ENCODE measurements around the gene EIF4E1B.

The EIF4E1B gene

DNA sequence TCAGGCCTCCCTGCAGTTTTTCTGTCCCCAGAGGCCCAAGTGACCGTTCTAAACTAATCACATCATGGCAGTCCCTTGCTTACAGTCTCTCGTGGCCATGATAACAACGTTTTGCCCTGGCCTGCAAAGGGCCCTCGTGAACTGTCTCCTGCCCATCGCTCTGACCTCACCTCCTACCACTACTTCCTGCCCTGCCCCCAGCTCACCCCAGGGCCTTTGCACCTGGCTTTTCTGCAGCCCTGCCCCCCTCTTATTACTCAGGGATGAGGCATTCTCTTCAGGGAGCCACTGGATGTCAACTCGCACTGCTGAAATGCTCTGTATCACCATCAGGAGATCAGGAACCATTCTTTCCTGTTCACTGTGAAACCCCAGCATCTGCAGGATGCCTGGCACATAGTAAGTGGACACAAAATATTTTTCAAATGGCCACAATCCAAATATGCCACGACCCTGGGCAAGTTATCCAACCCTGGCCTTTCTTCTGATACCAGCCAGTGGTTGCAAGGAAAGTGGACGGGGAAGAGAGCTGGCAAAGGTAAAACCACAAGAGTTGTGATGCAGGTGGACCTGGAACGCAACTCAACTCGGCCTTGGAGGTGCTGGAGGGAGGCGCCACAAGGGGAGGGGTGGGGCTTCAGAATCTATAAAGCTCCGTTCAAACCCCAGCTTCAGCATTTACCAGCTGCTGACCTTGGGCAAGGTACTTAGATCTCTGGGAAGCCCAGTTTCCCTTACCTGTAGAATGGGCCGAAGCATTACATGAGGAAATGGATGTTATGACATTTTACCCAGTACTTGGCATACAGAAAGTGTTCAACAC is 1.9 kb upstream of the EIF4E1B start:
- DNase-seq: no peak

DNA sequence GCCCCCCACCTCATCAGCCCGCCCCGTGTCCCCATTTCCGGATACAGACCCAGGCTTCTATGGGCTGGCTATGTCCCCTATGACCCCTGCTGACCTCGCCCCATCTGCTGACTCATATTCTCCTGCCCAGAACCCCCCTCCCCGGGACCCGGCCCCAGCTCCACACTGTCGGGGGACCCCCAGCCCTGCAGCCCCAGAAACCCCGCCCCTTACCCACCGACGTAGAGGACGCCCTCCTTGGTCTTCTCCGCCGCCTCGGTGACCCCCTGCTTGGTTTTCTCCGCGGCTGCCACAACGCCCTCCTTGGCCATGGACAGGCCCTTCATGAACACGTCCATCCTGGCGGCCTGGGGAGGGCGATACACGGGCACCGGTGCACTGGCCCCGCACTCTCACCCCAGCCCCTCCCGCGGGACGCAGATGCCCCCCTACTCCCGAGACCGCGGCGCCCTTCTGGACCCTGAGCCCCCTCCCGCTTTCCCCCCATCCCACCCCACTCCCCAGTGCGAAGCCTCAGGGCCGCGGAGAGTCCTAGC is 1.1 kb upstream of the EIF4E1B start:
- no peak for DNase-seq

DNA sequence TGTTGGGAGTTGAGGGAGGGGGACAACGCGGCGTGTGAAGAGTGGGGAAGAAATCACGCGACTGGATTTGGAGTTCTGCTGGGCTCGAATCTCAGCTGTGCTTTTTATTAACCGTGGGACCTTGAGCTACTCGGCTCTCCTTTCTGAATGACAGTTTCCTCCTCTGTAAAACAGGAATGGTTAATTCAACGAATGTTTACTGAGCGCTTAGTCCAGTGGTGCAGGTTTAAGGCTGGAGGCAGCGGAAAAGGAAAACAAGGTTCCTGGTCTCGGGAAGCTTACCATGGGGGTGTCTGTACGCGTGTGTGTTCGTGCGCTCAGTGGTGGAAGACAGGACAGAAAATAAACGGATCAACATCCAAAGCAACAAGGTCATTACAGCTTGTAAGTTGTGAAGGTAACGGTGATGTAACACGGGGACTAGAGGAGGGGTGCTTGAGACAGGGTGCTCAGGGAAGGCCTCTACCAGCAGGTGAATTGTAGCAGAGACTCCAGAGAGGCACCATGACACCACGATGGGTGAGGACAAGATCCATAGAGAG is 277 bp downstream of the EIF4E1B start:
- no peak for DNase-seq

DNA sequence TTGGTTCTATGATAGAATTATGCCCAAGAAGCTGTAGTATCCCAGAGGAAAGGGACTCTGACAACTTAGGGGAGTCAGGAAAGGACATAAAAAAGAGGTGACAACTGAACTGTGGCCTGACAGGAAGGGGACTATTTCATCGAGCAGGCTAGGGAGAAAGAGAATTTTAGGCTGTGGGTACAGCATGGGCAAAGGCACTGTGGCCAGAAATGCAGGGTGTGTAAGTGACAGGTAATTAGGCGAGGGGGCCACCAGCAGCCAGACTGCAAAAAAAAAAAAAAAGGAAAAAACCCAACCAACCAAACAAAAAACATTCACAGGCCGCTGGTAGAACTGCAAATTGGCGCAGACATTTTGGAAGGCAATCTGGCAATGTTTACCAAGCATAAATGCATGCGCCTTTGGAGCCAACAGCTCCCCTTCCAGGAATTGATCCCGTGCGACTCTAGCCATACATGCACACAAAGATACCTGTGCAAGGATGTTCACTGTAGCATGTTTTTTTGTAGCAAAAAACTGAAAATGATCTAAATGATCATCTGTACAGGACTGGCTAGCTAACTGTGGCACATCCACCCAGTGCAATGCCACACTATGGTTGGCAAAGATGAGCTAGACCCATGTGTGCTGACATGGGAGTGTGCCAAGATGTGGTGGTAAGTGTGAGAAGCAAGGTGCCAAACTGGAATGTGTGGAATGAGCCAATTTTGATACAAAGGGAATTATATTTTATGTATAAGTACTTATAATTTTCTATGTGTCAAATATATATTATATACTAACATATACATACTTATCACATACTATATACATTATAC is 1.1 kb downstream of the EIF4E1B start:
- DNase-seq: no peak

DNA sequence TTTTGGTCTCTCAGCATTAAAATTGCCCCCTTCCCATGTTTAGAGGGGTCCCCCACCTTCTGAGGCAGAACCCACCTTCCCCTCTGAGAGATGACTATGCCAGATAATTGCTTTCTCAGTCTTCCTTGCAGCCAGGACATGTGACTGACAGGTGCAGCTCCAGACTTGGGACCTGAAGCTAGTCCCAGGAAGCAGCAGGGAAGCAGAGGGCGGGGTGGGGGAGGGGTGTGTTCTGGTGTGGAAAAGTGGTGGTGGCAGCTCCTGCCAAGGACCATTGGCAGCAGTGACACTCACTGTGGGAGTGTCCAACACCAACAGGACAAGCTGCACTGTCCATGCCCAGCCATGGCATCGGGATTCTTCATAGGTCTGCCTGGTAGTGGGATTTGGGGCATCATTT is 2.3 kb downstream of the EIF4E1B start:
- no peak for DNase-seq

DNA sequence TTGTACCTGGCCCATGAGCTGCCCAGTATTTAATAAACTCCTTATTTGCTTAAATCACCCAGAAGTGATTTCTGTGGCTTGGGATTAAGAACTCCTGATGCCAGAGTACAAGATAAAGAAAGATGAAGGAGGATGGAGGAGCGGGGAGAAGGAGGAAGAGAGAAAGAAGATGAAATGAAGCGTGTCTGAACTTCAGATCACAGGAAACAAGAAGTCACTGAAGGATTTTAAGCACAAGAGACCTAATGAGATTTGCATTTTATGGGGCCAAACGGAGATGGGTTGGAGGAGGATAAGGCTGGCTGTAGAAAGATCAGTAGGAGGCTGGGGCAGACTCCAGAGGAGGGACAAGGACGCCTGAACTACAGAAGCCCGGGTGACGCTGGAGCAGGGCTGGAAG is 3.1 kb downstream of the EIF4E1B start:
- no peak for DNase-seq

DNA sequence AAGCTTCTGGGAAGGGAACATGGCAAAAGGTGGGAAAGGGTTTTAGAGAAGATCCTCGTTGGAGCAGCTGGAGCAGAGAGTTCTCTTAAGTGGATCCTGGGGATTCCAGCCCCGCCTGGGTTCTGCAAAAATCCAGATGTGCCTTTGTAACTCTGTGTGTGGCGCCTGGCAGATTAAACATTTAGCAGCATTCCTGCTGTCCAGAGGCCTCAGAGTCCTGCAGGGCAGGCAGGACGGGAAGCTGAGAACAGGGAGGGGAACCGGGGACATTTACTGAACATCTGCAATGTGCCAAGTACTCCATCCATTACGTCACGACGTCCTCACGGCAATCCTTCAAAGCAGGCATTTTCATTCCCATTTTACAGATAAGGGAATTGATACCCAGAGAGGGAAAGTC is 6.0 kb downstream of the EIF4E1B start:
- no peak for DNase-seq

DNA sequence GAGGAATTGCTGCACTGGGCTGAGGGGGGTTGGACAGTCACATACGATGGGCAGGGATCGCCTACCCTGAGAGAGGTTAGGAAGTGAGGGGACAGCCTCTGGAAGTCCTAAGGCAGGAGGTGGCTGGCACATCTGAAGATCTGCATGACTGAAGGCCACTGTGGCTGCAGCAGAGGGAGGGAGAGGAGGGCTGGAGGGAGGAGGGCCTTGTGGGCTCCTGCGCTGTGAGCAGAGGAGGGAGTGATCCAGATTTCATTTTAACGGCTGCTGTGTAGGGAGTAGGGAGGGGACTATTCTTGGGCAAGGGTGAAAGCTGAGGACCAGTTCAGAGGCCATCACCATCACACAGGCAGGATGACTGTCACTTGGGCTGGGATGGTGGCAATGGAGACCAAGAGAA is 7.1 kb downstream of the EIF4E1B start:
- no peak for DNase-seq

DNA sequence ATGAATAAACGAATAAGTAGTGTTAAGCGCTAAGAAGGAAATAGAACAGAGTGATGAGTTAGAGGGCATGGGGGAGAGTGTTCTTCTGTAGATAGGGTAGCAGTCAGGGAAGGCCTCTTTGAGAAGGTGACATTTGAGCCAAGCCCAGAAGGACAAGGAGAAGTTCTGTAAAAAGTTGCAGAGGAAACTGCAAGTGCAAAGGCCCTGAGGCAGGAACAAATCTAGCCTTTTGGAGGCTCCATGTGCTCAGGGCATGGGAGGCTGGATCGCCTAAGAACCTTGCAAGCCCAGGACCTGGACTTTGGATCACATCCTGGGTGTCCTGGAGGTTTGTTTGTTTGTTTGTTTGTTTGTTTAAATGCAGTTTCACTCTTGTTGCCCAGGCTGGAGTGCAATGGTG is 8.0 kb downstream of the EIF4E1B start:
- DNase-seq: no peak

DNA sequence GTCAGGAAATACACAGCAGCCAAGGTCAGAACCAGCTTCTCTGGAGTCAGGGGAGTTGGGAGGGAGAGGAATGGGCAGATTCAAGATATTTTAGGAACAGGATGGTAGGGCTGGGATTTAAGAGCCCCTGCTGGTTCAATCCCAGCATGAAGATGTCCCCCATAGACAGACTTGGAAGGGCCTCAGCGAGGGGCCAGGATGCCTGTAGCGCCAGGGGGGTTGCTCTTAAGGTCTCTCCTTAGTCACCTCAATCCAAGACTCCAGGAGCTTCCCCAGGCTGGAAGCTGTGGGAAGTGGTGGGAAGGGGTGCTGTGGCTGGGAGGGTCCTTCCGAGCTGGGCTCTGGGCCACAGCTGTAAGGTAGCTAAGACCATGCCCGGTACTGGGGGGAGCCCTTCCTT is 8.7 kb downstream of the EIF4E1B start:
- DNase-seq: no peak

DNA sequence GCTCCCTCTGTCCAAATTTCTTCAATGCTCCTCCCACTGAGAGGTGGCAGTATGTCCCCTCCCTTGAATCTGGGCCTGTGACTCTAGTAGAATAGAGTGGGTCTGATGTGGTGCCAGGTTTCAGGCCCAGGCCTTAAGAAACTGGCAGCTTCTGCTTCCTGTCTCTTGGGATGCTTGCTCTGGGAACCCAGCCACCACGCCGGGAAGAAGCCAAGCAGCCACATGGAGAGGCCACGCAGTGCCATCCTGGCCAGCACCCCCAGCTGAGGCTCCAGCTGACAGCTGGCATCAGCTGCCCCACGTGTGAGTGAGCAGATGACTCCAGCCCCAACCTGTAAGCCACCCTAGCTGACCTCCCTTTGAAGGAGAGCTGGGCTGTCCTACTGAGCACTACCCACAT is 9.5 kb downstream of the EIF4E1B start:
- no peak for DNase-seq

DNA sequence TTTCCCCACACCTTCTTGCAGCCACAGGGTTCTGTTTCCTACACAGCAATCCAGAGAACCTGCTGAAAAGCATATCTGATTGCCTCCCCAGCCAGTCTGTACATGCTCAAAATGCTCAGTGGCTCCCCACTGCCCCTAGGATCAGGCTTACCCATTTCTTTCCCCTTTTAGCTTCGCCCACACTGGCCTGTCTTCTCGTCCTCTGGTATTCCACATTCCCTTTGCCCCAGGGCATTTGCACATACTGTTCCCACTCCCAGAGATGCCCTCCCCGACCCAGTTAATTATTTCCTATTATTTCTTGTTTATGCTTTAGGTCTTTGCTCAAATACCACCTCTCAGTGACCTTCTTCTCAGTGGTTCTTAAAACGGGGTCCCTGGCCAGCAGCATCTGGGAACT is 10.1 kb downstream of the EIF4E1B start:
- DNase-seq: no peak

DNA sequence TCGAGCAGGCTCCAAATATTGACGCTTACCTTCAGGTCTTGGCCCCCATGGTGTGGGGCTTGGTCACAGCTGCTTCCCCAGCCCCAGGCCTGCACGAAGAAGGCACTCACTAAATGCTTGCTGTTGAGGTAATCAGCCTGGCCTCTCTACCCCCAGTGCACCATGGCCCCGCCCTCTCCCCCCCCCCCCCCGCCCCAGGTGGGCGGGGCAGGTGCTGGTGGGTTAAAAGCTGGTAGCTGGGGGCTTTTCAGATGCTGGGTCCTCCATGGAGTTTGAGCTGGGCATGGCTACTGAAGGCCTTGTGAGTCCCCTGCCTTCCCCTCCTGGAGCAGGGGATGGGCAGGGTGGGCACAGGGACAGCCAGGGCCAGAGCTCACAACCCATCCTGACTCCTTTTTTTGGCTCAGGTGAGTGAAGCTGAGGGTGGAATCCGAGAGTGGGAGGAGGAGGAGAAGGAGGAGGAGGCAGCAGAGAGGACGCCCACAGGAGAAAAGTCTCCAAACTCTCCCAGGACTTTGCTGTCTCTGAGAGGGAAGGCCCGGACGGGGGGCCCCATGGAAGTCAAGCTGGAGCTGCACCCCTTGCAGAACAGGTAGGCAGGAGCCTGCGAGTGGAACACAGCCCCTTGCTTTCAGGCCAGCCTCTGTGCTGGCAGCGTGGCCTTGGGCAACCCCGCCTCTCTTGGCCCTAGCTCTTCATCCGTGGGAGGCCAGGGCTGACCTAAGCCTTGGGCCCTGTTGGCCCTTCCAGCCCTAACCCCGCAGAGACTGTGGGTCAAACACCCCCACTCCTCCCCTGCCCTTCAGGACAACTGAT is 12.4 kb downstream of the EIF4E1B start:
- DNase-seq: no peak

DNA sequence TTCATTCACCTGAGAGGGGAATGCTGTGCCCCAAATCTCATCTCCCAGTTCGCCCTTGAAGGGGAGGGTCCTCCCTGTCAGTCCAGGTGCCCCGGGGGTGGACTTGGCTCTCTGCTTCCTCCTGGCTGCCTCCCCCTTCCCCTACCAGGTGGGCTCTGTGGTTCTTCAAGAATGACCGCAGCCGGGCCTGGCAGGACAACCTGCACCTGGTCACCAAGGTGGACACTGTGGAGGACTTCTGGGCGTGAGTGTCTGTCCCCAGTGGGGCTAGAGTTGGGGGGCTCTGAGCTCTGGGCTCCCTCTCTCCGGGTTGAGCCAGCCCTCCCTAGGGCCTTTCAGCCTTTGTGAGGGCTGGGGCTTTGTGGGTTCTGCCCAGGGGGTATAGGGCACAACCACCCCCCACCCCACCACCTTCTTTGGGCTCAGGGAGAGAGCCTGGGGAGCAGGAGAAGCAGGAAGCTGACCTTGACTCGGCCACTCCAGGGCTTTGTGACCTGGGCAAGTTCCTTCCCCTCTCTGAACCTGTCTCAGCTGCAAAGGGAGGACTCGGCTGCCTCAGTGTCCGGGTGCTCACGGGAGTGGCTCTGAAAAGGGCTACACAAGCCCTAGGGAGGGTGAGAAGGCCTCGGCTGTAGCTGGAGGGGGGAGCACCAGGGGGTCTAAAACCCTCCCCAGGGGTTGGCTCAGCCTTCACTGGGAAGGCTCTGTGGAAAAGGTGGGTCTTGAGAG is 13.2 kb downstream of the EIF4E1B start:
- no peak for DNase-seq

DNA sequence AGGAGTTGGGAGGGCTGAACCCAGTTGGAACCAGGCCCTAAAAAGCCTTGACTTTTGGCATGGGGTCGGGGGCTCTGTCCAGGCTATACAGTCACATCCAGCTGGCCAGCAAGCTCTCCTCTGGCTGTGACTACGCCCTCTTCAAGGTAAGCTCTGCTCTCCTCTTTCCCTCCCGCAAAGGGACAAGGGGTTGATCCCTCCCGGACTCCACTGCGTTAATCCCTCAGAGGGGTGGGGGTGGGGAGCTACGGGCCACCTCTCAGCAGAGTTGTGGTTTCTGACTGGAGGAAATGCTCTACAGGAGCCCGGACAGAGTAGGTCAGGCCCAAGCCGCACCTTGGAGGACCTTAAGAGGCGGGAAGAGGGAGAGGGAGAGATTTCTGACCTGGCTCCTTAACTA is 13.8 kb downstream of the EIF4E1B start:
- no peak for DNase-seq

DNA sequence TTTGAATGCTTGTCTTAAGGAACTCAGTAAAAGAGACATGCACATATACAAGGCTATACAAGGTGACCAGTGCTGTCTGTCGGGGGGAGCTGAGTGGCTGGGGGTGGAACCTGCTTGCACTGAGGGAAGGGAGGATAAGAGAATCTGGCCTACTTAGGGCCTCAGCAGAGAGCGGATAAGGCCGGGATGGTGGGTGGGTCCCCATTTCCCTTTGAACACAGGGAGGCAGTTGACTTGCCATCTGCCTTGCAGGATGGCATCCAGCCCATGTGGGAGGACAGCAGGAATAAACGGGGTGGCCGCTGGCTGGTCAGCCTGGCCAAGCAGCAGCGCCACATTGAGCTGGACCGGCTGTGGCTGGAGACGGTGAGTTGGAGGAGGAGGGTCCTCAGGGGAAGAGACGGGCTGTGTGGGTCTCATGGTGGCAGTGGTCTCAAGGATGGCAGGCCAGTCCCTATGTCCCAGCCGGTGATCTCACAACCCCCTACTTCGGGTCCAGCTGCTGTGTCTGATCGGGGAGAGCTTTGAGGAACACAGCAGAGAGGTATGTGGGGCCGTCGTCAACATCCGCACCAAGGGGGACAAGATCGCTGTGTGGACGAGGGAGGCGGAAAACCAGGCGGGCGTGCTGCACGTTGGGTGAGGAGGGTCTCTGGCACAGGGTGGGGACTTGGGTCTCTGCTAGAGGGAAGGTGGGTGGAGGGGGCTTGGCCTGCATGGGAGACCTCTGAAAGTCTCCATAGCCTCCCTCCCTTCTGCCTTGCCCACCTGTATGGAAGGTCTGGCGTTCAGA is 14.6 kb downstream of the EIF4E1B start:
- DNase-seq: no peak

DNA sequence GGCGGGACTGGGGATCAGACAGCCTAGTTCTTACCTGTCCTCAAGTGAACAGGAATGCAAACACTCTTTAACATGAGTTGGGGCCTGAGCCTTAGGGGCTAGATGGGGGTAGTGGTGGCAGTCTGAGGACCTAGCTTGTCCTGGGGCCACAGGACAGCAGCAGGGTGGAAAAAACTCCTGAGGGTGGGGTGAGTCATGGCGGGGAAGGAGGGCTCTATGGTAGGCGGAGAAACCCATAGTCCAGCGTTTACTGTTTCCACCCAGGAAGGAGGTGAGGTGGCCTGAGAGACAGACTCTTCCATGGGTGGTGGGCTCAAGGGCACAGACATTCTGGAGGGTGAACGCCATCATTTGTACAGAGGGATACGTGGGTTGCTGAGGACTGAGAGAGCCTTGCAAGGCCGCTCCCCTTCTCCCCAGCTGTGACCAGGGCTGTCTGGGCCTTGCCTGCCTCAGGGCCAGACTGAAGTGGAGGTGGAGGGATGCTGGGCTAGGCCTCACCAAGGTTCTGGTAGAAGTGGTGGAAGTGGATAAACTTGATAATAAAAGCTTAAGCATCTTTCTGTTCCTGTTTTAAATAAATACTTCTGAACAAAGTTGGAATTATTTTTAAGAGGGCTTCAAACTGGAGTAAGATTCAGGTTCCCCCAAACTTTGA is 15.7 kb downstream of the EIF4E1B start:
- DNase-seq: no peak

DNA sequence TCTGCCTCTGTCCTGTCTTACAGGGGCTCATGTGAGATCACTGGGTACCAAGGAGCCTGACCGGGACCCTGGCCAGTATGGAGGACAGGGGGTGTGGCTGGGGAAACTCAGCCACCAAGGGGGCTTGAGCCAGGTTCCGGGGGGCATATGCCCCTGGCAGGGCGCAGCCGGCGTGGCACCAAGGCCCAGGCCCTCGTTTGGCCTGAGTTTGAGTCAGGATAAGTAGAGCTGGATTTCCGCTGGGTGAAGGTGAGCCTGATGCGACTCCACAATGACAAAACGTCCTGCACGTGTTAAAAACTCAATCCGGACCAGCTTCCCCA is 16.2 kb downstream of the EIF4E1B start:
- no peak for DNase-seq

DNA sequence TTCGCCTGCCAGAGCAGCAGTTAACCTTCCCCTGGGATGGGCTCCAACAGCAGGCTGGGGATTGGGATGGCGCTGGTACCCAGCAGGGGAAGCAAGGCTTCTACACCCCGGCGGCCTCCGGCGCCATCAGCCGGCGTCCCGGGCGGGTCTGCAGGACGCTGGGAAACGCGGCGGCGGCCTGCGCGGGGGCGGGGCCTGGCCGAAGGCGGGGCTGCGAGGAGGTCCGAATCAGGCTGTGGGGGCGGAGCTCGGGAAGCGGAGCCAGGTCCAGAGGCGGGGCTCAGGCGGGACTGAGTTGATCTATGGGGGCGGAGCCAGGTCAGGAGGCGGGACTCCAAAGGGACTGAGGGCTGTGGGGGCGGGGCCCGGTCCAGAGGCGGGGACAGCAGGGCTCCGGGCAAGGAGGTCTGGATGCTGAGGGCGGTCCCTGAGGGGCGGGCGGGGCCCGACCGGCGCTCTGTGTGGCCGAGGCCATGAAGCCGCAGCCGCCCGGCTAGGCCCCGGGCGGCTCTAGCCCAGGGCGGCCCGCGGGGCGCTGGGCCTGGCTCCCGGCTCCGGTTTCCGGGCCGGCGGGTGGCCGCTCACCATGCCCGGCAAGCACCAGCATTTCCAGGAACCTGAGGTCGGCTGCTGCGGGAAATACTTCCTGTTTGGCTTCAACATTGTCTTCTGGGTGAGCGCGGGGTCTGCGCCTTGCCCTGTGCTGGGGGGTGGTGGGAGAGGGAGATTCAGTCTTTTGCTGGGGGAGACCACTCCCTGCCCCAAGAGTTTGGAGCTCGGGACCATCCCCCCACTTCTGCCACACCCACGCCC is 16.8 kb downstream of the EIF4E1B start, which contains the start of gene TSPAN17:
TSS of gene TSPAN17 (plus strand) at position 455 of the 813 bp plus-strand sequence. CDS start at position 587, 132 bp downstream.
- DNase-seq: peak; percentile 100

Measured in hematopoietic multipotent progenitor cell treated with erythropoietin and hydrocortisone succinate and interleukin-3 and kit ligand, for 4 days (in vitro differentiated cells).